CMK (cell line): ENCODE measurements around the gene IFNA1.
"Not testable (repeated sequence)": the region's sequence is repeated elsewhere in the genome, so short reads cannot be mapped to it uniquely, and the experiment has no call there.

ENCODE experiments used
- DNase-seq: peaks from one replicate; pipeline ENCODE4 v3.0.0-alpha.2; 2010; ENCODE audit warnings: low read depth

The IFNA1 gene

DNA sequence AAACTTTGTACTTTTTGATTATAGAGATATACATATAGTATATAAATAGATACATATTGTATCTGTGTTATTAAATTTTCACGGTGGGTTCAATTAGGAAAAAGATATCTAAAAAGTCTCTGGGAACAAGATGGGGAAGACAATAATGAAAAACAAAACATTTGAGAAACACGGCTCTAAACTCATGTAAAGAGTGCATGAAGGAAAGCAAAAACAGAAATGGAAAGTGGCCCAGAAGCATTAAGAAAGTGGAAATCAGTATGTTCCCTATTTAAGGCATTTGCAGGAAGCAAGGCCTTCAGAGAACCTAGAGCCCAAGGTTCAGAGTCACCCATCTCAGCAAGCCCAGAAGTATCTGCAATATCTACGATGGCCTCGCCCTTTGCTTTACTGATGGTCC lies at the start of gene IFNA1:
IFNA1 (plus strand) TSS at position 301 of the 400 bp plus-strand sequence; CDS start at position 370, 69 bp downstream.
- no peak for DNase-seq

DNA sequence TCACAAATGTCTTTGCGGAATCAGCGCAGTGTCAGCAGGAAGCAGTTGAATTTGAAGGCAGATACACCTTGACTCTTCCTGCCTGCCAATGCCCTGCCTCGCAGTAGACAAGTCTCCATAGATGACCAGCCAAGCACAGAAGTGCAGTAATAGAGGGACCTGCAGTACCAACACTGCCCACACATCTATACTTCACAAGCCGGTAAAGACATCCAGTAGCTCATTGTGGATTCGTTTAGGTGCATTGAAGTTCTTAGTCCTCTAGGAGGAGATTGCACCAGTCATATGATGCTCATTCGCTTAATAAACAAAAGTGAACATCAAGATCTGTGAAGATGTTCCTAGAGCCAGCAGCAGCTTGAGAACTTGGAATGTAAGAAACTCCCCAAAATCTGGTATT lies 48.0 kb upstream of the IFNA1 start:
- DNase-seq: no peak

DNA sequence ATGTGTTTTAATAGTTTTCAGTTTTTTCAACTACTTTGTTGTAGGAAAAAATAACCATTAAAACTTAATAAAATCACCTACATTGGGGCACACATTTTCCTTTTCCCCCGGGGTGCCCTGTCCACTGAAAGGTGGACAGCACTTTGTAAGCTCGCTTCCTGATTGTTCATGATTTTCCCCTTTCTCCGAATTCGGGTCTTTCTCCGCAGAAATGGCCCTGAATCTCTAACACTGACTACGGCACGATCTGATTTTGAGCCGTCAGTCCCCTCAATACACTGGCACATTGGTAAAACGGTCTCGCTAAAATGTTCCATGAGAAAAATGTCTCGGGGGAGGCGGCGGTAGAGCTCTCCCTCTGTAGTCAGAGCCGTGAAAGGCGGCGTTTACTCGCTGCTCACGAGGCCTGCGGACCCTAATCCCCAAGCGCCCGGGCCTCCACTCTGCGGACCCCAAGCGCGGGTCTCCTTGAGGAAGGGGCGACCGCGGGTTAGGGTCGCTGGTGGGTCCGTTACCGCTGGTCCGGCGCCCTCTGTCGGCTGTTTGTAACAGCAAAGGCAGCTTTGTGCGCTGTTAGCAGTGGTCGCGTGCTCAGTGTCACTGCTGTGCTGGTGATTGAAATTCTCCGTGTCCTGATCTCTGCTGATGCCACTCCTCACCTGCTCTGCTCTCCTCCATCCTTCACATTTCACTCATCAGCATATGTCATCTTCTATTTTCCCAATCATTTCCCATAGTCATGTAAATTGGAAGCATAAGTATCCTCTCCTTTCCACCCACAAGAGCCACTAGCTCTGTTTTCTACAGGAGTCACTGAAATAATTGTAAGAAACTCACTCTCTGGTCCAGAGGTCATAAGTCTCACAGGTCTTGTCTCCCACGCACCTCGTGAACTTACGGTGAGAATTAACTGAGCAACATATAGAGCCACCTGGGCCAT lies 44.2 kb upstream of the IFNA1 start:
- no peak for DNase-seq

DNA sequence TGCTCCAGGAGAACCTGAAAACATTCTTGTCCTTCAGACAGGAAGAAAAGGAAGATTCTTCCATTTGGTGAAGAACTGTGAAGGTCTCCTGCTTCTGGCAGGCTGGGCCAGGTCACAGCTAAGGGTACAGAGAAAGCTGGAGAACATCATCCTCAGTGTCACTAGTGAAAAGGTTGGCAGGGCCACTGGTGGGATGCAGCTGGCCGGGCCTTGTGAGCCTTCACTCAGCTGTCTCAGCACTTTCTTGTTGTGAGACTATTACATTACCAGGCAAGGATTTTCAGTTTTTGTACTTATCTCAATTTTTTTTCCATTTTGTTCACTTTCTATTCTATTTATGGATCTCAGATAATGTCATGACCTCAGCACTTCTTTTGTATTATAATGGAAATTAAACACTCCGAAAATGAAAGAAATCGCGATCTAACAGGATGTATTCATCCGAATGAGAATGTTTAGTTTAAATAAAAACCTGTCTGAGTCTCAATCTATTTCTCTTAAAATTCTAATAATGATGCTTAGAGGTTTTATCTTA lies 41.2 kb upstream of the IFNA1 start:
- no peak for DNase-seq

DNA sequence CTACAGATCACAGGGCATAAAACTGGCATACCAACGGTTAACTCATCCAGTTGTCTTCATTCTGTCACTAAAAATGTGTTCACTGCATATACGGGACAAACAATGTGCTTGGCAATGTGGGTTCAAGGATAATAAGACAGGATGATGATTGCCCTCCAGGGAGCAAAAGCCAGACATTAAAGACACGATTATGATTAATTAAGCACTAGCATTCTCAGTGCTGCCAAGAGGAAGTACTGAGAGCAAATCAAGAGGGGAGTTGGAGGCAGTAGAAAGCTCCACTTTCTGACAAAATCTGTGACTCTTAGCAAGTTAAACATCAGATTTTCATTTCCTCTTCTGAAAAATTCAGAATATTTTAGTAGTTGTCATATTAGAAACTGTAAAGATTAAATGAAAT lies 40.3 kb upstream of the IFNA1 start:
- no peak for DNase-seq

DNA sequence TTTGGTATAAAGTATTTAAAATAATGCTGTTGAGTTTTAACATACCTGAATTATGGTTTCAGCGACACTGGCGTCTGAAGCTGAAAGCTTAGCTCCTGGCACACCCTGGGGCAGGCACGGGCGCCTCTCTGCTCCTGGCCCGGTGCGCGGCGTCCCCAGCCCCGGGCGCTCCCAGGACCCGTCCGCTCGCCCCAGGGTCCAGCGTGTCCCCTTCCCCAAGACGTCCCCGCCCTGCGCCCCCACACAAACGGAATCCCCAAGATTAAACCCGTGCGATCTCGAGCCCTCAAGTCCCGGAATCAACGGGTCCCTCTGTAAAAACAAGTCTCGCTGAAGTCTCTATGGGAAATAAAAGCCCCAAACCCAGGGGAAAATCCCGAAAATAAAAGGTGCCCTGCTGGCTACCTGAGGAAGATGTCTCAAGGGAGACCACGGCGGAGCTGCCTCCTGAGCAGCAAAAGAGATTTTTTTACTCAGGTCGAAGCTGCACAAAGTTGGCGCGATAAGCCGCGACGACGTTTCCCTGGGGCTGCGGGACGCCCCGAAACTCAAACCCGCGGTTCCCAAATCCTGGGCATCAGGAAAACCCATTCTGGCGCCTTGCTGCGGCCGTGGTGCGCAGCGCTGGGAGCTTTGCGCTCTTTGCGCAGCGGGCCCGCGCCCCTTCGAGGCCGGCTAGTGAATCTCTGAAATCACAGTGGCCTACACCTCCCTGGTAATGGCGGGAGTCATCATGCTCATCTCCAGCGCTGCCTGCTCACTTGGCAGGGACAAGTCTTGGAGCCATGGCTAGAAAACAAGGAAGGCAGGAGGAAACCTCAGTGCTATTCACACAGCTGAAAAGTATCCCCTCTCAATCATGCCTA lies 37.6 kb upstream of the IFNA1 start:
- DNase-seq: no peak

DNA sequence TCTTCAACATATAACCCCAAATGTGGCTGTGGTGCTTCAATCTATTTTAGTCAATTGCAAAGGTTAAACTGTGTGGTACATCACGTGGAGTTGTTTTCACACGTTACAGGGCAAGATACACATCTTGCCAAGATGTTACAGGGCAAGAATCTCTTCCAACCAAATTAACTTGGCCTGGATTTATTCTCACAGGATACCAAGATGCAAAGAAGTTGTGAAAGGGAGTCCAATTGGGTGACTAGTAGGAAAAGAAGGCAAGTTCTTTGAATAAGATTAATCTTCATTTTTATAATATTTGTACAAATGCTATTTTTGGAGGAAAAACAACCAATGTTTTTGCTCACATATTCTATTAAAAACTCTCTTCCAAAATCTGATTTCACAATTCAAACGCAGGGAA lies 36.1 kb upstream of the IFNA1 start:
- DNase-seq: no peak

DNA sequence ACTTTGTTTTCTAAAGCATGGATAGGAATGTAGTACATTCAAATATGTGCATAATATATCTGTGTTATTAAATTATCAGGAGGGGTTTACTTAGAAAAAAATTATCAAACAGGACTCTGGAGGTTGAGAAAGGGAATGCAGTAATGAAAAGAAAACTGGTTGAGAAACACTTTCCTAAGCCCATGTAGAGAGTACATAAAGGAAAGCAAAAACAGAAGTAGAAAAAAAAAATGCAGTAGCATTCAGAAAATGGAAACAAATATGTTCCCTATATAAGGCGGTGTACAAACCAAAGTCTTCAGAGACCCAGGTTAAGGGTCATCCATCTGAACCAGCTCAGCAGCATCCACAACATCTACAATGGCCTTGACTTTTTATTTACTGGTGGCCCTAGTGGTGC lies 31.4 kb upstream of the IFNA1 start, which contains the start of gene IFNA8:
IFNA8 (plus strand) TSS at position 301 of the 400 bp plus-strand sequence; CDS start at position 361, 60 bp downstream.
- no peak for DNase-seq

DNA sequence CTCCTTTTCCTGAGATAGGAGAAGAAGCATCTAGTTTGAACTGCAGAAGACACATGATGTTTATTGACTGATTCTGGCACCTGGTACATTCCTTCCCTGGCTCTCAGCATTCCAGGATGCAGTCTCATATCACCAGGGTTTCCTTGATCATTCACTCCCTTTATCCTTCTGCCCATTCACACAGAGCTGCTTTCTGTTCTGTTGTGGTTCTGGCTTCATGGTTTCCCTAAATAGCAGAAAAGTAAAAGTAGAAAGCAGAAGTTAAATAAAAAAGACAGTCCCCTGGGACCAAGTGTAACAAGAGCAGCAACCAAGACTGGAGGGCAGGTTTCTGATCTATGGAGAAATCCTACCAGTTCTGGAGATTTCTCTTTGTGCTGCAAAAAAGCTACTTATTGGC lies 28.1 kb upstream of the IFNA1 start:
- no peak for DNase-seq

DNA sequence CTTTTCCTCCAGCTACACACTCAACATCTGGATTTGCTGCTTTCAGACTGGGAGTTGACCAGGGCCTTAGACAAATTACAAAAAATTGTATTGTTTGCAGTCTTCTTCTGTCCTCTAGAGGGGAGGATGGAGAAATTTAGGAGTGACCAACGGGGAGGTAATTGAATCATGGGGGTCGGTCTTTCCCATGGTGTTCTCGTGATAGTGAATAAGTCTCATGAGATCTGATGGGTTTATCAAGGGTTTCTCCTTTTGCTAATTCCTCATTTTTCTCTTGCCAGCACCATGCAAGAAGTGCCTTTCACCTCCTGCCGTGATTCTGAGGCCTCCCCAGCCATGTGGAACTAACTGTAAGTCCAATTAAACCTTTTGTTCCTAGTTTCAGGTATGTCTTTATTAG lies 27.1 kb upstream of the IFNA1 start:
- no peak for DNase-seq

DNA sequence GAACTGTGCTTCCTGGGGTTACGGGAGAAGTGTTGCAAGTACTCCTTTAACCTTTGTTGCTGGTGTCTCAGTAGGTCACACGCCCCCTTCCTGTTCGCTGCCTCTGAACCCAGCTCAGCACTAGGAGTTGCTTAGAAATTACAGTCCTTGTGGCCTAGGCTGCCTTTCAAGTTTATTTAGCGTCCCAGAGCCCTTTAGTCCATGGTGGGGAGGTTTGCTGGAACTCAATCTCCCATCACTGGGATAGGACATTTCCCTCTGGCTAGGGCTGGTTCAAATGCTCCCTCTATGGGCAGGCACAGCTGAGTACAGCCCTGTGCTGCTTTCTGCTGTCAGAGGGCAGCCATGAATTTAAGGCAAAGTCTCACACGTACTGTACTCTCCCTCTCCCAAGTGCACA lies 26.6 kb upstream of the IFNA1 start:
- DNase-seq: no peak

DNA sequence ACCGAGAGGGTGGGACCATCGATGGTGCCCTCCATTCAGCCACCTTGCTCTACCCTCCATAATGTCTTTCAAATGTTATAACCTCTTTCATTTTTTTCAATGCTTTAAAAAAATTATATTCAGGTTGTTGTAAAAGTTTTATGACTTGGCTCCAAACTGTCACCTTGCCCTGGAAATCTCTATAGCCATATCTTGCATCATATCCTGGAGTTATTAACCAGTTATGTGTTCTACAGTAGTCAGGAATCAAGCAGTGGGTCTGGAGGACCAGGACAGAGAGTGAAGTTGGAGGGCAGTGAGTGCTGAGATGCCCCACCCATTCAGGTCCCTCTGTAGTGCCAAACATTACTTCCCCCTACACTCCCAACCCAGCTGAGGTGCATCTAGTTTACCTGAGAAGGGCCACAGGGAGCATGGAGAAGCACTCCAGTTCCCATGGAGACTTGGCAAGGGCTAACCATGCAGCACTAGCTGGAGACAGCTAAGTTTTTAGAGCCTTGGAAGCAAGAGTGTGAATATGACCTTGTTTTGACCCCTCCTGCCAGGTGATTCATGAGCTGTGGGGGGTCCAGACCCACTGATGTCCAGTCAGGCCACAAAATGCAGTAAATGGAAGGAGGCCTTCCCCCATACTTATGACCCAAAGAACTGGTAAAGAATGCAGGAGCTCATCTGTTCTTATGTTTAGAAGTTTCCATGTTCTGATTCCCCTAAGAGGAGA lies 25.9 kb upstream of the IFNA1 start:
- no peak for DNase-seq

DNA sequence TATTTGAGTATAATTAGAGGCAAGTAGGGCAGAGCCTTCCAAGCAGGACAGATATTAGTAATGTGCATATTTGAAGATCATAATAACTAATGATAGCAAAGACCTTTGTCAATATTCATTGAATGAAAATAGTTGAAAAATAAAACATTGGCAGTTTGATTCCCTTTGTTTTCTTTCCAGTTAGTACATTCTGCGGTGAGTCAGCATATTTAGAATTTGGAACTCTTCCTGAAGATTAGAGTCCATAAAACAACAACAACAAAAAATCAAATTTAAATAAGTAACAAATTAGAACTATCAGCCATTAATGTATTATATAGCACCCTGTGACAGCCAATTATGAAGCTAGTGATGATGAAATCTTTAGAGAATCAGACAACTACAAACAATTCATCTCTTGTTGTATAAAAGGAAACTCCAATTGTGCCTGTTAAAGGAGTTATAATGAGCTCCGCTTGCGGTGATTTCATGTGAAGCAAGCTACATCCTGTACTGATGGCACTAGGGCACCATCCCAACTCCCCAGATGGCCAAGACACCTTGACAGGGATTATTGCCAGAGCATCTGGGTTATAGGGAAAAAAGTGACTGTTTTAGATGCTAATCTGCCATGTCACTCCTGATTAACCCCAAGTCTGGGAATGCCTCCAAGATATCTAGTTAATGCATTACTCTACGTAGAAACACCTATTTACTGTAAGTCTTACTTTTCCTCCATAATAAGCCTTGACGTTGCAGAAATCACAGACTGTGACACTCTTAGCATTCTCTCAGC lies 24.6 kb upstream of the IFNA1 start:
- no peak for DNase-seq

DNA sequence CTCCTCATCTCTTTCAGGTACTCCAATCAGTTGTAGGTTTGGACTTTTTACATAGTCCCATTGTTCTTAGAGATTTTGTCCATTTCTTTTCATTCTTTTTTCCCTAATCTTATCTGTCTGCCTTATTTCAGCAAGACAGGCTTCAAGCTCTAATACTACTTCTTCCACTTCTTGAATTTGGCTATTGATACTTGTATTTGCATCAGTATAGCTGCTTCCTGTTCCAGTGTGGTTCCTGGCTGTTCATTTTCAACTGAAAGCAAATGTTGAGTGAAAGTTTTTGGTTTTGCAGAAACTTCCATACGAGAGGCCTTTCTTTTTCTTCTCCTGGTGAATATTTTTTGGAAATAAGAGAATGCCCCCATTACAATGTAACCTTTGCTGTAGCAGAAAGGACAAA lies 12.0 kb upstream of the IFNA1 start:
- no peak for DNase-seq

DNA sequence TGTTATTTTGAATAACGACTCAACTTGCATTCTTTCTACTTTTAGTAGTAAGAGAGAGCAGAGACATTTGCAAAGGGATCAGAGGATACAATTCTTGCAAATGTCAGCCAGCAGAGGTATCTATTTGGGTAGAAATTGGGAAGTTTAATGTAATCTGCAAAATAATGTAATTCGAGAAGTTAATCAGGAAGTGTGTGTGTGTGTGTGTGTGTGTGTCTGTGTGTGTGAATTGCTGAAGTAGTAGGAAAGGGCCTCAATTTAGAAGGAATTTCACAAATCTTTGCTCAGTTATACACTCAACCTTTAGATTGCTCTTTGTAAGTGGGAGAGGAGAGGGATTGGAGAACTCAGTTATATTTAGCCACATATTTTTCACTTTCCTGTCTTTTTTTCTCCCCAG lies 11.0 kb upstream of the IFNA1 start:
- DNase-seq: no peak

DNA sequence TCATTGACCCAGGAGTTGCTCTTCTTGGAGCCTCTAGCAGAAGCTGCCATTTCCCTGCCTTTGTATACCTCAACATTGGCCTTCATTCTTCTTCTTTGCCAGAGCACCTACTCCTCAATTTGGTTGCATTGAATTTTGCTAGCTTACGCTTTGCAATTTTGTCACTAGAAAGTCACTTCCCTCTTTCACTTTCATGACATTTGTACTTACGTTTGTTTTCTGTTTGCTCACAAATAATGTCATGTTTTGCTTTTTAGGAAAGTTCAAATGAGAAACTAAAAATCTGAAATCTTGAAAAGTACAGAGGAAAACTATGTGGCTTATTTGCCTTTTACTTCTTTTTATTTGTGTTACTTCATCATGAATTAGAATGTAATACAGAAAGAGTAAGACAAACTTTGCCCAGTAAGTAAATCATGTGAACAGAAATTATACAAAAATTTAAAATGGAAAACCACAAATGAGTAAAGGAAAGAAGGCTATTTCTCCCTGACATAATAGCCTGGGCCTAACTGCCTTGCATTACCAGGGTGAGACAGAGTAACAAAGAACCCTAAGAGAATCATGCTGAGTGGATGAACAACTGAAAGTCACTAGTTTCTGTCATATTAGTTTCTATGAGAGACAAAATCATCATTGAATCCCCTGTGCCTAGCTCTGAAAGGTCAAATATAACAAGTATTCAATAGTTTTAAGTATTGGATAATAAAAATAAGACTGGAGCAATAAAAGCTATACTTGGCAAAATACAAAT lies 7.4 kb upstream of the IFNA1 start:
- no peak for DNase-seq

DNA sequence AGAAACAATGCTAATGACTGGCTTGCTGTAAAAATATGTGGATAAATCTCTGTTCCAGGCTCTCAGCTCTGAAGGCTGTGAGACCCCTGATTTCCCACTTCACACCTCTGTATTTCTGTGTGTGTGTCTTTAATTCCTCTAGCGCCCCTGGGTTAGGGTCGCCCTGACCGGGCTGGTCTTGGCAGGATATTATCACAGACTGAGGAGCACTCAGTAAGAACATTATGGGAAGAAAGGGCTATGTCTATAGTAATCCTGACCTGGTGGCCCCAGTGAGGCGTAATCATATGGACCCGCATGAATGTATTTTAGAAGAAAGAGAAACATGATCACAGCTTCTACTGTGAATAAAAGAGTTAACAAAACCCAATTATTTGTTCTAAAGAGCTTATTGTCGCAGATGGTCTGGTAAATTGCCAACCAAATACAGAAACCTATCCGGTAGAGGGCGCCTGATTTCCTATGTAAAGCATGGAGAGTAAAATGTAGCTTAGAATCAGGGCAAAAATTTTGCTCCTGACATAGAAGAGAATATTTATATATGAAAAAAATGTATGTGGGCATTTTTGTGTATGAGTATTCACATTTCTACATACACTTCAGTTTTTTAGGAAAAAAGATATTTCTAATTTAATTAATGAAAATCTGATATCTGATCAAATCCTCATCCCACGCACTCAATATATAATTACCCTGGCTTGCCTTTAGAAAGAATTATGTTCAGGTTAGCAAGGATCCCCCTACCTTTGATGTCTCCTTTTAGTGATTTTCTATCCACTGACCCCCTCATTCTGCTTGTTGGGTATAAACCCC lies 5.8 kb upstream of the IFNA1 start:
- no peak for DNase-seq

DNA sequence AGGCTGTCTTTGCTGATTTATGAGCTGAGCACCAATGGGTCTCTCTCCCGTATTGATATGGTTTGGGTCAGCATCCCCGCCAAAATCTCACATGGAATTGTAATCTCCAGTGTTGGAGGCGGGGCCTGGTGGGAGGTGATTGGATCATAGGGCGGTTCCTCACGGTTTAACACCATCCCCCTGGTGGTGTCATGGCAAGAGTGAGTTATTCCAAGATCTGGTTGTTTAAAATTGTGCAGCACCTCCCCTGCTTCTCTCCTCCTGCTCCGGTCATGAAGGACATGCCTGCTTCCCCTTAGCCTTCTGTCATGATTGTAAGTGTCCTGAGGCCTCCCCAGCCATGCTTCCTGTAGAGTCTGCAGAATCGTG lies 5.2 kb upstream of the IFNA1 start:
- DNase-seq: not testable (repeated sequence)

DNA sequence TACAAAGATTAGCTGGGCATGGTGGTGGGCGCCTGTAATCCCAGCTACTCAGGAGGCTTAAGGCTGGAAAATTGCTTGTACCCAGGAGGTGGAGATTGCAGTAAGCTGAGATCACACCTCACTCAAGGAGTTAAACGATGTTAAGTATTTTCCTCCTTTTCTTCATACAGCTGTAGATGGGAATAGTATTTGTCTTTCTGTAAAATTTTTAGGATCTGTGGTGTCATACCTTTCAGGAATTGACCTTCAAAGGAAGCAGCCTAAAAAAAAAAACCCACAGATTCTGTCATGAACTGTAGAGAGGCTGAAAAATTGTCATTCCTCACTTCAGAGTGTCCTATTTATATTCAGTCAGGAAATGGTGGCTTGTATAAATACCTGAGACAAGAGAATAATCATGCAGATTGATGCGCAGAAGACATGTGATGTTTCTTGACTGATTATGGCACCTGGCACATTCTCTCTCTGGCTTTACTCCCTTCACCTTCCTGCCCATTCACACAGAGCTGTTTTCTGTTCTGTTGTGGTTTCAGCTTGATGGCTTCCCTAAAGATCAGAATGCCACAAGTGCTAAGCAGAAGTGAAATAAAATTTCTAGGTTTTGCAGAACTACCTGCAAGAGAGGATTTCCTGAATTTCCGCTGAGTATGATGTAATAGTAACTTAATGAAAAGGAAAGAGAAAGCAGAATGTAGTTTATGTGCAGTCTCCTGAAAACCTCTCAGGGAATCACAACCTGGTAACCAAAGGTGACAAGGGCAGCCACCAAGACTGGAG lies 3.8 kb downstream of the IFNA1 start:
- no peak for DNase-seq
